Cerebellar nuclear complex (tissue), 1 donor: Measurements from ENCODE around the gene INSIG1.

Source experiments
- DNase-seq, 2 experiments: peaks; one replicate each; lab custom pipeline; 2025; lab: John Stamatoyannopoulos, UW

INSIG1 gene

DNA sequence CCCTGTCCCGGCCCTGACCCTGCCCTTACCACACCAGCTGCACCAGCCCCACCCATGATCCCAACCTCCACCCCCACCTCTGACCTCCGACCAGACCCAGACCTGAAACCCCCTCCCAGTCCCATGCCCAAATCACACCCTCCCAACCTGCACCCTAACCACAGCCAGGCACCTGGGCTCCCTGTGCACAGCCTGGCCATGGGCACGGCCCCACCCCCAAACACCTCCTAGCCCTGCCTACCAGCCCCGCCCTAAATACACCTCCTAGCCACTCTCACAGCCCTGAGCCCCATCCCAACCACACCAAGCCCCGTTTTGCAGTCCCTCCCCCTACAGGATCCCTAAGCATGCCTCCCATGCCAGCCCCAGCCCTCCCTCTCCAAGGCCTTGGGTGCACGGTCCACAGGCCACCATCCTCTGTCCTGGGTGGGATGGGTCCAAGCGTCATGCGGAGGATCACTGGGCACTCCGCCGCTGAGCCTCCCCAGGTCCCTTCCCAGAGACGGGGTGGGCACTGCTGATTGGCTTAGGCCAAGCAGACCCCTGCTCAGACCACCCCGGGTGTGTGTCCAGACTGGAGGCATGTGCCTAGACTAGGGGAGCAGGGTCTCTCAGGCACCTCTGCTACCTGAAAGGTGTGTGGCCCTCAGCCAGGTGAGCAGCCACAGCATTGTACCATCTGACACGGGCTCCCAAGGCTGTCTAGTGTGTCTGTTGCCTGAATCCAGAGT is 30.1 kb downstream of the INSIG1 start:
- DNase-seq = no peak

DNA sequence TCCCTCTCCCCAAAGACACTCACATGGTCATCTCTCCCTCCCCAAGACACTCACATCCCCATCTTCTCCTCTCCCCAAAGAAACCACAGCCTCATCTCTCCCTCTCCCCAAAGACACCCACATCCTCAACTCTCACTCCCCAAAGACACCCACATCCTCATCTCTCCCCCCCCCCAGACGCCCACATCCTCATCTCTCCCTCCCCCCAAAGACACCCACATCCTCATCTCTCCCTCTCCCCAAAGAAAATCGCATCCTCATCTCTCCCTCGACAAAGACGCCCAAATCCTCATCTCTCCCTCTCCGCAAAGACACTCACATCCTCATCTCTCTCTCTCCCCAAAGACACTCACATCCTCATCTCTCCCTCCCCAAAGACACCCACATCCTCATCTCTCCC is 31.5 kb downstream of the INSIG1 start:
- DNase-seq = no peak

DNA sequence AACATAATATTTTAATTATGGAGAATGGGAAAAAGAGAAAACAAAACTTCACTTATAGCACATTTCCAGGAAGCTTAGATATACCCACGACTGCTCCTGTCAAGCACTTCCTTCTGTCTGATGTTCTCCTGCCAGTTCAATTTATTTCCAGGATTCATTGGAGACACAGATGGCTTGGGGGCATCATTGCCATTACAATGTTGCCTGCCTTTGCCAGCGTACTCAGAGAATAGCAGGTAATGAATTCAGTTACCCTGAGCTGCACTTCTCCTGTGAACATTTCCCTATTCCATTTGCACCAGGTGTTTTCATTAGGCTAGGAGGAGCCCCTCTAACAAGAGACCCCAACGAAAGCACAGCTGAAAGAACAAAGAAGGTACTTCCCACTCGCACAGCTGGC is 33.7 kb downstream of the INSIG1 start:
- no peak for DNase-seq

DNA sequence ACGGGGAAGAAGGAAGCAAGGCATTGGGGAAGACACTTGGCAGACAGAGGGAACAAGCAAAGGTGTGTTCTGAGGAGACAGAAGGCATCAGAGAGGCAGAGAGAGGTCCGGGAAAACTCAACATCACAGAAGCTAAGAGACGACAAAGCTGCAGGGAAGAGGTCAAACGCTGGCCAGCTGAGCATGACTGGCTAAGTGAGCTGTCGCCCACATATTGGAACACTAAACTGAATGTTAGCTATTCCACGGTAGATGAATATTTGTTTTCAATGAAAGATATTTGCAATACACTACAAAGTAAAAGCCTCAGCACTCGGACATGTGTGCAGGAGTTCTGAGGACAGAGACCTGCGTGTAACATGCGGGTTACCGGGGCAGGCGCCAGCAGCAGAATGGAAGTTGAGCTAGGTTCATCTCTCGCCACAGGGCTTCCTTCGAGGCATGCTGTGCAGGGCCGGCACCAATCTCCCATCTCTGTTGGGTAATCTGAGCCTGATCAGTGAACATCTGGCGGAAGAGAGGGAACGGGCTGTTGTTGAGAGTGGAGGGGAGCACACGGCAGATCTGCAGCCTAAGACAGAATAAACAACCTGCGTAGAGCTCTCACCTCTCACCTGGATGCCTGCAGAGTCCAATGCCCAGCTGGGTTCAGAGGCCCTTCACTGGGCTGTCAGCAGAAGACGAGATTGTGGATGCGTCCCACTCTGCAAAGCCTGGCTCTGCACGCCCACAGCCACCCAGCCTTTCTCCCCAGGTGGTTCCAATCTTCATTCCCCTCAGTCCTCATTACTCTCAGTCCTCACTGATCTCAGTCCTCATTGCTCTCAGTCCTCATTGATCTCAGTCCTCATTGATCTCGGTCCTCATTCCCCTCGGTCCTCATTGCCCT is 35.9 kb downstream of the INSIG1 start:
- no peak for DNase-seq

DNA sequence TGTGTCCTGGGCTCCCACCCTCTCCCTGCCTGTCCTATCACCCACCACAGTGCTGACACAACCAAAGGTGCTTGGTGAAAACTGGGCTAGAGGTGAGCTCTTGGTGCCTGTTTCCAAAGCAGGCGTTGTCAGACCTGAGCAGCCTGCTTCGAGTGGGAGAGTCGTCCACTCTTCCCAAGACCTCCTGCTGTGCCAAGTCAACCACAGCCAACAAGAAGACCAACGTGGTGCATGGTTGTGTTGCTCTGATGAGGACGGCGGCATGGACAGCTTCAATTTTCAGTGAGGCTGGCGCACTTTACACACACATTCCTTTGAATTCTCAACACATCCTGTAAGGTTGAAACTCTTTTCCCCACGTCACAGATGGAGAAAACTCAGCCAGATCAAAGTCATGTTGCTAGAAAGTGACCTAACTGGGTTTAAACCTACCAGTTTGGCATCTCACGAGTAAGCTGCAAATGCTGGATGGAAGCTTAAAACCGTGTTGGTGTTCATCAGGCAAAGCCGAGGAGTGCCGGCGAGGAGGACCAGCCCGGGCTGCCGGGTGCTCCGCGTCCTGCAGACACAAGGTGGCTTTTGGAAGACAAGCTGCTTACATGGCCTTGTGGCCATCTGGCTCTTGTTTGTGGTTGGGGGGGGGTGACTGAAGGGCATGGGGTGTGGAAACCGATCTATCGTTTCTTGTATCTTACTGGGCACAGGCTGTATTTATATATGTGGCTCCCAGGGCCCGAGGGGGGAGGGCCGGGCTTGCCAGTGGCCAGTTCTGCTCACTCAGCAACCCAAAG is 39.3 kb downstream of the INSIG1 start:
- no peak for DNase-seq

DNA sequence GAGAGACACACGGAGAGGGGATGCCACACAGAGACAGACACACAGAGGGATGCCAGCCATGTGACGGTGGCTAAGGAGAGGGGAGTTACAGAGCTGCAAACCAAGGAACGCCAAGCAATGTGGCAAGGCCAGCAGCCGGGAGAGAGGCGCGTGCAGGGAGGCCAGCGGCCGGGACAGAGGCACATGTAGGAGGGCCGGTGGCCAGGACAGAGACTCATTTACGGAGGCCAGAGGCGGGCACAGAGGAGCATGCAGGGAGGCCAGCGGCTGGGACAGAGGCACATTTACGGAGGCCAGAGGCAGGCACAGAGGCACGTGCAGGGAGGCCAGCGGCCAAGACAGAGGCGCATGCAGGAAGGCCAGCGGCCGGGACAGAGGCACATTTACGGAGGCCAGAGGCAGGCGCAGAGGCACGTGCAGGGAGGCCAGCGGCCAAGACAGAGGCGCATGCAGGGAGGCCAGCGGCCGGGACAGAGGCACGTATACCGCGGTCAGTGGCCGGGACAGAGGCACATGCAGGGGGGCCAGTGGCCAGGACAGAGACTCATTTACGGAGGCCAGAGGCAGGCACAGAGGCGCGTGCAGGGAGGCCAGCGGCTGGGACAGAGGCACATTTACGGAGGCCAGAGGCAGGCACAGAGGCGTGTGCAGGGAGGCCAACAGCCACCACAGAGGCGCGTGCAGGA is 40.4 kb downstream of the INSIG1 start:
- no peak for DNase-seq

DNA sequence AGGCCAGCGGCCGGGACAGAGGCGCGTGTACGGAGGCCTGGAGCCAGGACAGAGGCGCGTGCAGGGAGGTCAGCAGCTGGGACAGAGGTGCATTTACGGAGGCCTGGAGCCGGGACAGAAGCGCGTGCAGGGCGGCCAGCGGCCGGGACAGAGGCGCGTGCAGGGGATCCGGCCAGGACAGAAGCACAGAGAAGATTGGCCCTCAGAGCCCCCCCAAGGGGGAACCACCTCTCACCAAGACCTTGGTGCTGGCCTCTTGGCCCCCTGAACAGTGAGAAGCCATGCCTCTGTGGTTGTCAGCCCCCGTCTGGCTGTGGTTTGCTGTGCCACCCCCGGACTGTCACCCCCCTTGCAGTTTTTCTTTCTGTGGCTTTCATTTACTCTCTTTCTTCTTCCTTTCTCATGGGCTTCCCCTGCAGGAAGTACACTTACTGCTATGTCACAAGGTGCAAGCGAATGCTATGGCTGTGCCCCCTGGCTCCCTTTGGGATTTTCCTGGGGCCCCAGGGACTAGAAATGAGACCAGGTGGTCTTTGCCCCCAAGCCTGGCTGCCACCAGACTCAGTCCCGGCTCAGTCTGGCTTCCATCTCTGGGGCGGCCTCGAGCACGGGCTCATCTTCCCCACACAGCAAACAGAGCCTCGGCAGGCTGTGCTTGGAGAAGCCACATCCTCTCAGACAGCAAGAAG is 41.1 kb downstream of the INSIG1 start:
- DNase-seq = no peak

DNA sequence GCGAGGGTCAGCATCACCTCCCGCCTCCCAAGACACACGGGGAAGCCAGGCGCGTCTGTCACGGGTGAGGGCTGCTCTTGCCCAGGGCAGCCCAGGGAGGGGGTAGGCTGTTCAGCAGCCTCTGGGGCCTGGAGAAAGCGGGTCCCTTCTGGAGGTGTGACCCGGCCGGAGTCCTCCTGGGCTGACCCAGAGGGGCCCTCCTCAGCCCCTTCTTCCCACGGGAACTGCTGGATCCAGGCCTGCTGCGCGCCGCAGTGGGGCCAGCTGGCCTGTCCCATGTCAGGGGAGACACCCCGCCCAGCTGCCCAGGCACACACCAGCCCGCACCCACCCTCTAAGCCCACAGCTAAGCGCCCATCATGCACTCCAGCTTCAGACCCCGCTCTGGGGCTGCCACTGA is 41.8 kb downstream of the INSIG1 start:
- no peak for DNase-seq

DNA sequence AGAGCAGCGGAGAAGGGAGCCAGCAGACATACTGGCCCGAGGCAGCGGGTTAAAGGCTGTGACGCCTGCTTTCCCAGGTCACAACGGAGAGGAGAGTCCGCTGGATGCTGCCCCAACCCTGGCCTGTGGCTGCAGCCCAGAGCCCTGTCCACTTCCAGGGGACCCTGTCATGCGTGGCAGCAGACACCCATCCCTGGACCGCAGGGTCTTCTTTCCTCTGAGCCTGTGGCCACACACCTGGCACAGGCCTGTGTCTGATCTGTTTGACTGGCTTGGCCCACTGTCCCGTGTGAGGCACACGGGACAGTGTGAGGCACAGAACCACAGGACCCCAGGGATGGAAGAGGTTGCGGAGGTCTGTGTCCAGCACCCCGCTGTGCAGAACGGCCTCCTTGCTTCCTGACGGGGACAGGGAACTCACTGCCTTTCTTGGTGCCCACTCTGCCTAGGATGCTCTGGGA is 42.4 kb downstream of the INSIG1 start:
- DNase-seq = no peak

DNA sequence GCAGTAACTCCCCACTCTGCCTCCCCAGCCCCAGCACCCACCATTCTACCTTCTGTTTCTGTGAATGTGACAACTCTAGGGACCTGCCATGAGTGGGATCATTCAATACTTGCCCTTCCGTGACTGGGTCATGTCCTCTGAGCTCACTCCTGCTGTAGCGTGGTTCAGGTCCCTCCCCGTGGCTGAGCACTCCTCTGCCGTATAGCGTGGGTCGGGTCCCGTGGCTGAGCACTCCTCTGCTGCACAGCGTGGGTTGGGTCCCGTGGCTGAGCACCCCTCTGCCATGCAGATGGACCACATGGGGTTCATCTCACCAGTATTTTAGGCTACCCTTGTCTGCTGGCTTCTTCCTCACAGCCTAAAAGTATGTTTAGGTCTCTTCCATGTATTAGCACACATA is 43.0 kb downstream of the INSIG1 start:
- DNase-seq = no peak

DNA sequence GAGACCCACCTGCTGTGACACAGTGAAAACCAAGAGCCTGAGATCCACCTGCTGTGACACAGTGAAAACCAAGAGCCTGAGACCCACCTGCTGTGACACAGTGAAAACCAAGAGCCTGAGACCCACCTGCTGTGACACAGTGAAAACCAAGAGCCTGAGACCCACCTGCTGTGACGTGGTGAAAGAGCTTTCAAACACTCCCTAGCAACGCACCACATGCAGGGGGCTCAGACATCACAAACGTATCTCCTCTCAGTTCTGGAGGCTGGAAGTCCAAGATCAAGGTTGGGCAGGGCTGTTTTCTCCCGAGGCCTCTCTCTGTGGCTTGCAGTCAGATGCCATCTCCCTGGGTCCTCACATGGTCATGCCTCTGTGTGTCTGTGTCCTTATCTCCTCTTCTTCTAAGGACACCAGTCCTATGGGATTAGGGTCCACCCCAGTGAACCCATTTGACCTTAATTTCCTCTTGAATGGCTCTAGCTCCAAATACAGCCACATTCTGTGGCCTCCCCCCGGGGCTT is 43.8 kb downstream of the INSIG1 start:
- DNase-seq = no peak

DNA sequence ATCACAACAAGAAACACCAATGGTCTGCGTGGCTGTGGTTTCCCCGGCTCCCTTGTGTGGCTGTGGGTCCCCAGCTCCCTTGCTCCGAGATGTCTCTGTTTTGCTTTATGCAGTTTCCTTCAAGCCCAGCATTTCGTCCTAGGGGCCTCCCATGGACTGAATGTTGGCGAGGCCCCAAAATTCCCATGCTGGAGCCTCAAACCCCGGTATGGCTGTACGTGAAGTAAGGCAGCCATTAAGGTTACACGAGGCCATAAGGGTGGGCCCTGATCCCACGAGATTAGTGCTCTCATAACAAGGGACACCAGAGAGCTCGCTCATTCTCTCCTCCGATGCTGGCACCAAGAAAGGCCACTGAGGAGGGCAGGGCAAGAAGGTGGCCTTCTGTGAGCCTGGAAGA is 44.6 kb downstream of the INSIG1 start:
- no peak for DNase-seq

DNA sequence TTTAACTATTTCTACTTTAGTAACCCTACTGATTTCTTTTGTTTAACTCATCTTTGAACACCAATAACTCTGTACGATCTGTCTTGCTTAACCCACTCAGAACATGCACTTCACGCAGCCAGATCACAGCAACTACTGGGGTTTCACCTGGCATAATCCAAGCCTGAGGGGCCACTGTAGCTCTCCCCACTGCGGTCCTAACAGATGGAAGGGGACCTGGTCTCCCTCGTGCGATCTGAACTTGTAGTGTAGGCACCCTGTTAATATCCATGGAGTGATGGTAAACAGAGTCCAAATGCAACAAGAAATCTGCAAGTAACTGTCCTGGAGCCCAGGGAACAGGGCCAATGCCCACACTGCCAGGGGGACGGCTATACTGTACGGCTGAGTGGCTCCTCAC is 45.5 kb downstream of the INSIG1 start:
- DNase-seq = no peak

DNA sequence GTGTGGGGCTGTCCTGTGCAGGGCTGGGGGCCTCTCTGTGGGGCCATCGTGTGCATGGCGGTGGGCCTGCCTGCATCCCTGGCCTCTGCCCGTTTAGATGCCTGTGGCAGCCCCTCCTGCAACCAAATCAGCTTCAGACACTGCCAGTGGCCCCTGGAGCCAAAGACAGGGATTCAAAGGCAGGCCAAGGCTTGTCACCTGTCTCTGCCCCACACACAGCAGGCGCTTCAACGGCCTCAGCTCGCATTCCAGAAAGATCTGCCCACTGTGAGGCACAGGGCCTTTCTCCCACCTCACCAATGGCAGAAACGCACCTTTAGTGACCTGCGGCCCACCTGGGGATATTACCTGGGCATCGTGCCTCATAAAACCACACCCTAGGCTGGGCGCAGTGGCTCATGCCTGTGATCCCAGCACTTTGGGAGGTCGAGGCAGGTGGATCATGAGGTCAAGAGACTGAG is 46.0 kb downstream of the INSIG1 start:
- no peak for DNase-seq

DNA sequence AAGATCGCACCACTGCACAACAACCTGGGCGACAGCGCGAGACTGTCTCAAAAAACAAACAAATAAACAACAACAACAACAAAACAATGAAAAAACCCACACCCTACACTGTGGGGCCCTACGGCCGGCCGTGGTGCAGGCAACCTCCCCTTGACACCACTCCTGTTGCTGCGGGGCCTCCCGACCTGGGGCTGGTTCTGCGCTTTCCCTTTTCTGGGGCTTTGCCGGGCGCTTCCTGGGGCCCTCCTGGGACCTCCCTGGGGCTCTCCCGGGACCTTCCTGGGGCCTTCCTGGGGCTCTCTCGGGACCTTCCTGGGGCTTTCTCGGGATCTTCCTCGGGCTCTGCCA is 46.6 kb downstream of the INSIG1 start:
- no peak for DNase-seq

DNA sequence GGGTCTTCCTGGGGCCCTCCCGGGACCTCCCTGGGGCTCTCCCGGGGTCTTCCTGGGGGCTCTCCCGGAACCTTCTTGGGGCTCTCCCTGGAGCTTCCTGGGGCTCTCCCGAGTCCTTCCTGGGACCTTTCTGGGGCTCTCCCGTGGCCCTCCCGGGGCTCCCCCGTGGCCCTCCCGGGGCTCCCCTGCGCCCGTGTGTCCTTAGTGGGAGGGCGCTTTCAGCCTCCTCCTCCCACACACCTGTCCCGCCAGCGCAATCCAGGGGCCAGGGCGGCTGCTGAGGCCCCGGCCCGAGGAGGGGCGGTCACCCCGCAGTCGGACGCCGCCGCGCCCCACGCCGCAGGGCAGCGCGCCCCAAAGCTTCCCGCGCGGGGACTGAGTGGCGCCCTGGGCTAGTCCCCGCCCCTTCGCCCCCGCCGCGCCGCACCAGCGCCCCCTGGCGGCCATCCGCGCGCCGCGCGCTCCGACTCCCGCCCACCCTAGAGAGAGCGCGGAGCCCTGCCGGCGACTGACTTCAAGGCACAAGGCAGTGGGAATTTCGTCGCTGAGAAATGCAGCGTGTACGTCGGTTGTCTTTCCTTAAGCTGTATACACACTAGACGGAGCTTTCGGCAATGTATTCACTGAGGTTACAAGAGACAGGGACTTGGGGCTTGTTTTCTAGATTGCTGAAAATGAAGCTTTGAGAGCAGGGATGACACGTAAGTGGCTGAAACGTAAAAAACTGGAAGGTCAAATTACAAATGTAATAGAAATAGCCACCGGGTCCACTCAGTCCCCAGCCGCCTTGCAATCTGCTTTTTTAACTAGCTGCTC is 47.1 kb downstream of the INSIG1 start:
- peak in 1 of 2 experiments; percentile 40 for DNase-seq

DNA sequence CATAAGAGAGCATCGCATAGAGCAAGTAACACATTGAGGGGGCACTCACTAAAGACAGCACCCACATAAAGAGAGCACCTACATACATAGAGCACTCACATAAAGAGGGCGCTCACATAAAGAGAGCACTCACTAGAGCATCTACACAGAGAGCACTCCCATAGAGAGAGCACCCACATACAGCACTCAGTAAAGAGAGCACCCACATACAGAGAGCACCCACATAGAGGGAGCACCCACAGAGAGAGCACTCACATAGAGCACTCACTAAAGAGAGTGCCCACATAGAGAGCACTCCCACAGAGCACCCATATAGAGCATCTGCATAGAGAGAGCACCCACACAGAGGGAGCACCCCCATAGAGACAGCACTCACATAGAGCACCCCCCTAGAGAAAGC is 47.8 kb downstream of the INSIG1 start:
- no peak for DNase-seq

DNA sequence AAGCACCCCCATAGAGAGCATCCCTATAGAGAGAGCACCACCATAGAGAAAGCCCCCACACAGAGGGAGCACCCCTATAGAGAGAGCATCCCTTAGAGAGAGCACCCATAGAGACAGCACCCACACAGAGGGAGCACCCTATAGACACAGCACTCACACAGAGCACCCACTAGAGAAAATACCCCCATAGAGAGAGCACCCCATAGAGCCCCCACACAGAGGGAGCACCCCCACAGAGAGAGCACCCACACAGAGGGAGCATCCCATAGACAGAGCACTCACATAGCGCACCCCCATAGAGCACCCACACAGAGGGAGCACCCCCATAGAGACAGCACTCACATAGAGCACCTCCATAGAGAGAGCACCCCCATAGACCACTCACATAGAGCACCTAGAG is 48.6 kb downstream of the INSIG1 start:
- DNase-seq = no peak

DNA sequence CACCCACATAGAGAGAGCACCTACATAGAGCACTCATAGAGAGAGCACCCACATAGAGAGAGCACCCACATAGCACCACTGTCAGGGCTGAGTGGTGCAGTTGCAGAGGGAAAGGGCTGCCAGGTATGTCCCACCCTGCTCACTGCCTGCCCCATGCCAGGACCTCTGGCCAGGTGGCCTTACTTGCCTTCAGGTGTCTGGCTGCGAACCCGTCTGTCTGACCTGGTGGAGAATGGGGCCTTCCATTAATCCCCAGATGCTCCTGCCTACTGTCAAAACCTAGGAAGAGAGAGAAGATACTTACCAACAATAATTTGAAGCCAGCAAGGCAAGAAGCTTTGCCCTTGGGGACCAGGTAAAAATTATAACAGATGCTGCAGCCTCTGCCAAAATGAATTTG is 51.1 kb downstream of the INSIG1 start:
- no peak for DNase-seq
